Uterus (tissue), 4 donors: ENCODE data around the gene FAM234A. TPM values are rescaled to one million over a fixed set of nuclear protein-coding genes. Genes with fewer than 3 reads are reported as not detected.

Experiments used
- DNase-seq, 2 donors: peaks; one replicate each; pipeline ENCODE4 v3.0.0-alpha.2; 2019 to 2020
- H3K27ac ChIP-seq, 2 donors: fragments of 200-600 bp; sonication (generic); 1 replicate in 1 of 2; 2 replicates in 1 of 2; pipeline ENCODE4 v1.5.1; 2016 to 2018
- H3K27me3 ChIP-seq, 2 donors: fragments of 200-600 bp; sonication (generic); one replicate each; pipeline ENCODE4 v1.5.1; 2018 to 2019; ENCODE audit warnings: control low read depth in 1 of 2
- H3K36me3 ChIP-seq, 2 donors: fragments of 200-600 bp; sonication (generic); one replicate each; pipeline ENCODE4 v1.5.1; 2019; ENCODE audit warnings: control low read depth in 1 of 2
- H3K4me1 ChIP-seq, 2 donors: fragments of 200-600 bp; sonication (generic); one replicate each; pipeline ENCODE4 v1.5.1; 2018 to 2019; ENCODE audit warnings: control low read depth in 1 of 2
- H3K4me3 ChIP-seq, 2 donors: fragments of 200-600 bp; sonication (generic); 1 replicate in 1 of 2; 2 replicates in 1 of 2; pipeline ENCODE4 v1.5.1; 2018 to 2019; ENCODE audit warnings: mild to moderate bottlenecking in 1 of 2
- H3K9me3 ChIP-seq, 2 donors: fragments of 200-600 bp; sonication (generic); one replicate each; pipeline ENCODE4 v1.5.1; 2019; ENCODE audit warnings: control low read depth in 1 of 2
- CTCF ChIP-seq, 4 experiments: fragments of 200-600 bp in 2 of 4; fragments of 450-650 bp in 2 of 4; sonication (generic) in 2 of 4; IDR thresholded peaks; one replicate each; pipeline ENCODE4 v1.5.1; 2016 to 2019; ENCODE audit warnings: antibody characterized with exemption in 4 of 4, mild to moderate bottlenecking in 2 of 4, moderate library complexity in 1 of 4
- POLR2A ChIP-seq, 2 donors: fragments of 450-650 bp; IDR thresholded peaks; one replicate each; pipeline ENCODE4 v1.6.1; 2016; ENCODE audit warnings: antibody characterized with exemption in 2 of 2, mild to moderate bottlenecking in 1 of 2, moderate library complexity in 1 of 2
- intact Hi-C: fragments of 100-400 bp; cut with DNase I; formaldehyde crosslinking; loops from one replicate; pipeline ENCODE4 v1.15.1; 2023; ENCODE audit warnings: low total_unique reads
- total RNA-seq, 4 donors: library from RNA; depleted of rRNA in 3 of 4; stranded (reverse); fragments of >200 nt in 3 of 4; gene quantifications; one replicate each; pipeline versions ENCODE4 v1.1.0 to v1.2.4, GENCODE V29; 2014 to 2023
- donor health status: DM: yes; HTN: yes; CAD: no.

The FAM234A gene
- total RNA-seq, 4 donors from 2014 or later = 5.6 to 65.5 (median 30.1) TPM

GRCh38 chr16:280552-280951 is 45.9 kb downstream of the FAM234A start, which contains the start of gene ARHGDIG:
Gene ARHGDIG, plus strand, starts transcription at chr16:280591. Its CDS starts 90 bp downstream, at chr16:280681.
- Histone ChIP-seq H3K4me1 (peaks cover 0 to 9% of the 10 kb centered on the region in 2 donors), H3K4me3 (no peak within 1 kb of the TSS), H3K9me3 (no peaks in the 10 kb centered on the region), H3K36me3 (no peaks in the 10 kb centered on the region), H3K27ac (no peak within 1 kb of the TSS), H3K27me3 (peaks cover 3 to 8% of the 10 kb centered on the region in 2 donors)
- no peak for DNase-seq
- TF ChIP-seq CTCF (IDR thresholded peaks at IDR 0.05) = no peak
- TF ChIP-seq POLR2A (IDR thresholded peaks at IDR 0.05) = no peak
- intact Hi-C loops = loop anchor here (10.0 kb wide), 1 partner anchor 64 kb away; no protein-coding TSS in a partner anchor

GRCh38 chr16:280991-281659 is 46.5 kb downstream of the FAM234A start:
- no peaks in the 10 kb centered on the region for H3K36me3 ChIP-seq
- intact Hi-C loops = loop anchor here (10.0 kb wide), 1 partner anchor 64 kb away; no protein-coding TSS in a partner anchor
- no peak for TF ChIP-seq POLR2A (IDR thresholded peaks at IDR 0.05)
- no peak for TF ChIP-seq CTCF (IDR thresholded peaks at IDR 0.05)
- no peak overlapping the region for H3K4me3 ChIP-seq
- peaks cover 0 to 9% of the 10 kb centered on the region in 2 donors for H3K4me1 ChIP-seq
- no peaks in the 10 kb centered on the region for H3K9me3 ChIP-seq
- no peak overlapping the region for H3K27ac ChIP-seq
- DNase-seq = no peak
- peaks cover 3 to 8% of the 10 kb centered on the region in 2 donors for H3K27me3 ChIP-seq

- intact Hi-C loops = loop anchor here (10.0 kb wide), 1 partner anchor 63 kb away; no protein-coding TSS in a partner anchor
- TF ChIP-seq CTCF (IDR thresholded peaks at IDR 0.05) (no peak), POLR2A (IDR thresholded peaks at IDR 0.05) (no peak)
- H3K36me3 ChIP-seq = no peaks in the 10 kb centered on the region
- peaks cover 0 to 9% of the 10 kb centered on the region in 2 donors for H3K4me1 ChIP-seq
- no peak overlapping the region for H3K27ac ChIP-seq
- DNase-seq = no peak
- H3K4me3 ChIP-seq = no peak overlapping the region
- H3K9me3 ChIP-seq = no peaks in the 10 kb centered on the region
- H3K27me3 ChIP-seq = peaks cover 3 to 8% of the 10 kb centered on the region in 2 donors
These were observed 47.1 kb downstream of the FAM234A start for GRCh38 chr16:281660-282255.

GRCh38 chr16:282491-282890 is 47.9 kb downstream of the FAM234A start:
- intact Hi-C loops = loop anchor here (10.0 kb wide), 1 partner anchor 62 kb away; no protein-coding TSS in a partner anchor

More at GRCh38 chr16:282491-282890, 47.9 kb downstream of the FAM234A start:
- DNase-seq = no peak
- TF ChIP-seq CTCF (IDR thresholded peaks at IDR 0.05) (no peak), POLR2A (IDR thresholded peaks at IDR 0.05) (no peak)
- H3K4me1 ChIP-seq = peaks cover 0 to 9% of the 10 kb centered on the region in 2 donors
- no peak overlapping the region for H3K27ac ChIP-seq
- no peaks in the 10 kb centered on the region for H3K9me3 ChIP-seq
- no peak overlapping the region for H3K4me3 ChIP-seq
- no peaks in the 10 kb centered on the region for H3K36me3 ChIP-seq
- H3K27me3 ChIP-seq = peaks cover 3 to 8% of the 10 kb centered on the region in 2 donors
